HepG2 (cell line): ENCODE results near the gene TXNDC11. TPM values are rescaled to one million over a fixed set of nuclear protein-coding genes. Genes with fewer than 3 reads are reported as not detected.

Experiments used
- HNF4G ChIP-seq, 2 experiments: sonication (generic) in 1 of 2; formaldehyde crosslinking in 1 of 2; IDR thresholded peaks; 2 replicates each; pipeline versions ENCODE4 v1.4.0 to v1.6.1; 2011 to 2020; ENCODE audit warnings: borderline replicate concordance in 2 of 2, low read depth in 2 of 2, mild to moderate bottlenecking in 2 of 2, low read length in 1 of 2, missing genetic modification reagents in 1 of 2, moderate library complexity in 1 of 2
- NFAT5 ChIP-seq: sonication (generic); formaldehyde crosslinking; IDR thresholded peaks from 2 replicates; pipeline ENCODE4 v1.4.0; 2020; ENCODE audit warnings: missing genetic modification reagents
- NFE2 ChIP-seq: sonication (generic); formaldehyde crosslinking; IDR thresholded peaks from 2 replicates; pipeline ENCODE4 v1.4.0; 2020; ENCODE audit warnings: missing genetic modification reagents
- NFIB ChIP-seq: sonication (generic); formaldehyde crosslinking; IDR thresholded peaks from 2 replicates; pipeline ENCODE4 v1.9.0; 2021; ENCODE audit warnings: missing genetic modification reagents, mild to moderate bottlenecking, borderline replicate concordance
- ZBTB1 ChIP-seq: sonication (generic); formaldehyde crosslinking; IDR thresholded peaks from 2 replicates; pipeline ENCODE4 v1.4.0; 2020; ENCODE audit warnings: missing genetic modification reagents, borderline replicate concordance
- ZBTB20 ChIP-seq: sonication (generic); formaldehyde crosslinking; IDR thresholded peaks from 2 replicates; pipeline ENCODE4 v1.8.1; 2023; ENCODE audit warnings: missing genetic modification reagents, low read depth, mild to moderate bottlenecking, borderline replicate concordance
- polyA plus RNA-seq, 8 experiments: library from polyadenylated mRNA; depleted of rRNA in 3 of 8; stranded (reverse) in 7 of 8; unstranded in 1 of 8; fragments of >200 nt; fragmentation: Illumina TruSeq in 4 of 8; extraction: Trizol in 4 of 8; gene quantifications; 2 replicates each; pipeline versions ENCODE4 v1.2.1 to v1.2.3, GENCODE V29; 2011 to 2016; ENCODE audit warnings: low read depth in 4 of 8, missing spikeins in 1 of 8, mixed read lengths in 1 of 8; ENCODE audit not compliant: insufficient read depth in 1 of 8
- total RNA-seq, 5 experiments: library from RNA; depleted of rRNA; stranded (reverse); fragments of >200 nt; fragmentation: Illumina TruSeq; extraction: Trizol; gene quantifications; 2 replicates each; pipeline ENCODE4 v1.2.3, GENCODE V29; 2016; ENCODE audit warnings: low read depth in 1 of 5
- TF ChIP-seq, protein P1 (sequence below): sonication (generic); formaldehyde crosslinking; IDR thresholded peaks from 2 replicates; pipeline ENCODE4 v1.5.0; 2020; ENCODE audit warnings: mild to moderate bottlenecking, missing genetic modification reagents
- TF ChIP-seq, protein P2 (sequence below), 2 experiments: sonication (generic) in 1 of 2; formaldehyde crosslinking in 1 of 2; IDR thresholded peaks; 2 replicates each; pipeline versions ENCODE4 v1.6.1 to v1.9.0; 2014 to 2022; ENCODE audit warnings: antibody characterized with exemption in 1 of 2, borderline replicate concordance in 1 of 2, inconsistent platforms in 1 of 2, low read depth in 1 of 2, missing genetic modification reagents in 1 of 2
- TF ChIP-seq, protein P3 (sequence below): sonication (generic); formaldehyde crosslinking; IDR thresholded peaks from 2 replicates; pipeline ENCODE4 v1.4.0; 2020; ENCODE audit warnings: missing genetic modification reagents, mild to moderate bottlenecking, borderline replicate concordance

The TXNDC11 gene
- total and polyA plus RNA-seq, 2 of the 13 experiments (the other 11 are each of a cell fraction or from before 2014, with no cell fraction given): 74.9 to 123 TPM

DNA sequence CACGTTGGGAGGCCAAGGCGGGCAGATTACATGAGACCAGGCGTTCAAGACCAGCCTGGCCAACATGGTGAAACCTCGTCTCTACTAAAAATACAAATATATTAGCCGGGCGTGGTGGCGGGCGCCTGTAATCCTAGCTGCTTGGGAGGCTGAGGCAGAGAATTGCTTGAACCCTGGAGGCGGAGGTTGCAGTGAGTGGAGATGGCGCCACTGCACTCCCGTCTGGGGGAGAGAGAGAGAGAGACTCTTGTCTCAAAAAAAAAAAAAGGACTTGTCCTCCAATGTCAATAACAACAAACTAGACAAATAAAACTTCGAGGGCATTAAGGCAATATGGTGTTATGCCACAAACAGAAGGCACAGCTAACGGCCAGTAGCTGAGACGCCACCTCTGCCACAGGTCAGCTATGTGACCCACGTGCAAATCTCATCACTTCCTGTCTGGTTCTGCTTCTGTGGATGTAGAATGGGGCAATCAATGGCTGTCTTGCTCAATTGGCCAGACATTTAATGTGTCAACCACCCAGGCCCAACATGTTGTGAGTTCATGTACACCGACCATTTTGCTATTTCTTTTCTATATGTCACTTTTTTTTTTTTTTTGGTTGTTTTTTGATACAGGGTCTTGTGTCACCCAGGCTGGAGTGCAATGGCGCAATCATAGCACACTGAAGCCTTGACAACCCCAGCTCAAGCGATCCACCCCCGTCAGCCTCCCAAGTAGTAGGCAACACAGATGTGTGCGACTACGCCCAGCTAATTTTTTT is 834 bp upstream of the TXNDC11 start (continued):
- TF ChIP-seq NFIB (CRISPR knock-in tag) (no peak), NFE2 (no peak; the same call in 1 of the 2 replicates), ZBTB20 (0 out of 2 replicates have a peak, but pooled peaks have one; percentile 11), ZBTB1 (CRISPR knock-in tag) (0 out of 2 replicates have a peak, but pooled peaks have one; percentile 52), NFAT5 (CRISPR knock-in tag) (no peak; the same call in 1 of the 2 replicates), HNF4G (IDR thresholded peaks at IDR 0.05; ENCODE audit: borderline replicate concordance, low read depth, low read length) (peak; percentile 59; the same call in 1 of the 2 replicates), HNF4G (CRISPR knock-in tag; IDR thresholded peaks at IDR 0.05; ENCODE audit: borderline replicate concordance, low read depth) (no peak; the same call in 1 of the 2 replicates)
- TF ChIP-seq, protein P1, sequence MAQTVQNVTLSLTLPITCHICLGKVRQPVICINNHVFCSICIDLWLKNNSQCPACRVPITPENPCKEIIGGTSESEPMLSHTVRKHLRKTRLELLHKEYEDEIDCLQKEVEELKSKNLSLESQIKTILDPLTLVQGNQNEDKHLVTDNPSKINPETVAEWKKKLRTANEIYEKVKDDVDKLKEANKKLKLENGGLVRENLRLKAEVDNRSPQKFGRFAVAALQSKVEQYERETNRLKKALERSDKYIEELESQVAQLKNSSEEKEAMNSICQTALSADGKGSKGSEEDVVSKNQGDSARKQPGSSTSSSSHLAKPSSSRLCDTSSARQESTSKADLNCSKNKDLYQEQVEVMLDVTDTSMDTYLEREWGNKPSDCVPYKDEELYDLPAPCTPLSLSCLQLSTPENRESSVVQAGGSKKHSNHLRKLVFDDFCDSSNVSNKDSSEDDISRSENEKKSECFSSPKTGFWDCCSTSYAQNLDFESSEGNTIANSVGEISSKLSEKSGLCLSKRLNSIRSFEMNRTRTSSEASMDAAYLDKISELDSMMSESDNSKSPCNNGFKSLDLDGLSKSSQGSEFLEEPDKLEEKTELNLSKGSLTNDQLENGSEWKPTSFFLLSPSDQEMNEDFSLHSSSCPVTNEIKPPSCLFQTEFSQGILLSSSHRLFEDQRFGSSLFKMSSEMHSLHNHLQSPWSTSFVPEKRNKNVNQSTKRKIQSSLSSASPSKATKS (CRISPR knock-in tag): 0 out of 2 replicates have a peak, but pooled peaks have one; percentile 41
- TF ChIP-seq, protein P2, sequence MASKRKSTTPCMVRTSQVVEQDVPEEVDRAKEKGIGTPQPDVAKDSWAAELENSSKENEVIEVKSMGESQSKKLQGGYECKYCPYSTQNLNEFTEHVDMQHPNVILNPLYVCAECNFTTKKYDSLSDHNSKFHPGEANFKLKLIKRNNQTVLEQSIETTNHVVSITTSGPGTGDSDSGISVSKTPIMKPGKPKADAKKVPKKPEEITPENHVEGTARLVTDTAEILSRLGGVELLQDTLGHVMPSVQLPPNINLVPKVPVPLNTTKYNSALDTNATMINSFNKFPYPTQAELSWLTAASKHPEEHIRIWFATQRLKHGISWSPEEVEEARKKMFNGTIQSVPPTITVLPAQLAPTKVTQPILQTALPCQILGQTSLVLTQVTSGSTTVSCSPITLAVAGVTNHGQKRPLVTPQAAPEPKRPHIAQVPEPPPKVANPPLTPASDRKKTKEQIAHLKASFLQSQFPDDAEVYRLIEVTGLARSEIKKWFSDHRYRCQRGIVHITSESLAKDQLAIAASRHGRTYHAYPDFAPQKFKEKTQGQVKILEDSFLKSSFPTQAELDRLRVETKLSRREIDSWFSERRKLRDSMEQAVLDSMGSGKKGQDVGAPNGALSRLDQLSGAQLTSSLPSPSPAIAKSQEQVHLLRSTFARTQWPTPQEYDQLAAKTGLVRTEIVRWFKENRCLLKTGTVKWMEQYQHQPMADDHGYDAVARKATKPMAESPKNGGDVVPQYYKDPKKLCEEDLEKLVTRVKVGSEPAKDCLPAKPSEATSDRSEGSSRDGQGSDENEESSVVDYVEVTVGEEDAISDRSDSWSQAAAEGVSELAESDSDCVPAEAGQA (IDR thresholded peaks at IDR 0.05; ENCODE audit: low read depth): peak; percentile 79
- TF ChIP-seq, protein P2 (CRISPR knock-in tag; IDR thresholded peaks at IDR 0.05; ENCODE audit: borderline replicate concordance): no peak
- TF ChIP-seq, protein P3, sequence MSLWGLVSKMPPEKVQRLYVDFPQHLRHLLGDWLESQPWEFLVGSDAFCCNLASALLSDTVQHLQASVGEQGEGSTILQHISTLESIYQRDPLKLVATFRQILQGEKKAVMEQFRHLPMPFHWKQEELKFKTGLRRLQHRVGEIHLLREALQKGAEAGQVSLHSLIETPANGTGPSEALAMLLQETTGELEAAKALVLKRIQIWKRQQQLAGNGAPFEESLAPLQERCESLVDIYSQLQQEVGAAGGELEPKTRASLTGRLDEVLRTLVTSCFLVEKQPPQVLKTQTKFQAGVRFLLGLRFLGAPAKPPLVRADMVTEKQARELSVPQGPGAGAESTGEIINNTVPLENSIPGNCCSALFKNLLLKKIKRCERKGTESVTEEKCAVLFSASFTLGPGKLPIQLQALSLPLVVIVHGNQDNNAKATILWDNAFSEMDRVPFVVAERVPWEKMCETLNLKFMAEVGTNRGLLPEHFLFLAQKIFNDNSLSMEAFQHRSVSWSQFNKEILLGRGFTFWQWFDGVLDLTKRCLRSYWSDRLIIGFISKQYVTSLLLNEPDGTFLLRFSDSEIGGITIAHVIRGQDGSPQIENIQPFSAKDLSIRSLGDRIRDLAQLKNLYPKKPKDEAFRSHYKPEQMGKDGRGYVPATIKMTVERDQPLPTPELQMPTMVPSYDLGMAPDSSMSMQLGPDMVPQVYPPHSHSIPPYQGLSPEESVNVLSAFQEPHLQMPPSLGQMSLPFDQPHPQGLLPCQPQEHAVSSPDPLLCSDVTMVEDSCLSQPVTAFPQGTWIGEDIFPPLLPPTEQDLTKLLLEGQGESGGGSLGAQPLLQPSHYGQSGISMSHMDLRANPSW: no peak; the same call in none of the 2 replicates
